GM21390 (cell line): ENCODE data around the gene SCN1A.
"Not testable (repeated sequence)": the region's sequence is repeated elsewhere in the genome, so short reads cannot be mapped to it uniquely, and the experiment has no call there.

Experiments used
- ATAC-seq: cut with Tn5 transposase; IDR thresholded peaks from one replicate; pipeline ENCODE4 v1.9.1; 2021; ENCODE audit not compliant: unreplicated experiment

SCN1A gene

GRCh38 chr2:166127217-166128155 lies at the start of gene SCN1A:
Gene SCN1A, minus strand, starts transcription at chr2:166128020. Its CDS starts 54,399 bp downstream, at chr2:166073621.
- ATAC-seq, result no peak

- ATAC-seq, result no peak
Observed at GRCh38 chr2:166173263-166173662, 45.4 kb upstream of the SCN1A start.

DNA sequence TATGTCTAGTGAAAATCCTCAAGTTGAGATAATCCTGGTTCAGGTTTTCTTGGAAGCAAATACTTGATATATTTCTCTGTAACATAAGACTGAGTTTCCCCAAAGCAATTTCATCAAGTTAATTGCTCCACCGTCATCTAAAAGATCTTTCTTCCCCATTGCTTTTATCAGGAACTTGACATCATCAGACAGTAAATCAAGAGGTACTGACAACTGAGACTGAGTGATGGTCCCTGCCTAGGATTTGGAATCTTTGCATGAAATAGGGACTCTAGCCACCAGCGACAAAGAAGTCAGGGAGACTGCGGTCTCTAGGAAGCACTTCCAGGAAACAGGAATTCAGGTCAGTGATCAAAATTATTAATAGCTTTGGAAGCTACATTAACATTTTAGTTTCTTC lies 43.4 kb upstream of the SCN1A start:
- no peak for ATAC-seq

DNA sequence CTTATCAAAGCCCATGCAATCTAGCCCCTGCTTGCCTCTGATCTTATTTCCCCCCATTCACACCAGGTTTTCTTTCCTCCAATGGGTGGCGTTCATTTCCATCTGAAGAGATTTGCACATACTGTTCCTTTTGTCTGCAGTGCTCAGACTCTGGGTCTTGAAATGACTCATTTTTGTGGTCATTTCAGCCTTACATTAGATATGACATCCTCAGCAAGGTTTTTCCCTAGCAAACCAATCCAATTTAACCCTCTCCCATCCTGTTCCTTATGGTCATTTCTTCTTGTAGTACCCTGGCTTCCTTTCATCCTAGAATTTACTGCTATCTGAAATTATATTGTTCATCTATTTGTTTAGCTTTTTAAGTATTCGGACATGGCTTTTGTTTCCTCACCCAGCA lies 42.5 kb upstream of the SCN1A start:
- ATAC-seq, result peak; percentile 66

DNA sequence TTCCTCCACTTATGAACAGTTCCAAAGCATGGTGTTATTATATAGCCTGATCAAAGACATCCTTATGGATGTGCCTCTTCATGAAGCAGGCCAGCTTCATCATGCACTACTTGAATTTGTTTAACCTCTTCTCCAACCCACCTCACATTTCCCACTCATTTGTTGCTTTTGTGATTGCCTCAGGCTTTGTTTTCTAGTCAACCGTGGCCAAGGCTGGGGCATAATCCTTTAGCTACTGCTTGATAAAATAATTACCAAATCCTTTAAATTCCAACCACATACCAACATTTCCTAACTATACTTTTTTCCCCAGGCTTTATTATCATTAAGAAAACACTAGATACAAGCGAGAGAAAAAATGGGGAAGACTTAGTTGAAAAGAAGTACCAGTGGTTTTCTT lies 39.6 kb upstream of the SCN1A start:
- no peak for ATAC-seq

GRCh38 chr2:166163775-166164174 lies 36.0 kb upstream of the SCN1A start:
- no peak for ATAC-seq

DNA sequence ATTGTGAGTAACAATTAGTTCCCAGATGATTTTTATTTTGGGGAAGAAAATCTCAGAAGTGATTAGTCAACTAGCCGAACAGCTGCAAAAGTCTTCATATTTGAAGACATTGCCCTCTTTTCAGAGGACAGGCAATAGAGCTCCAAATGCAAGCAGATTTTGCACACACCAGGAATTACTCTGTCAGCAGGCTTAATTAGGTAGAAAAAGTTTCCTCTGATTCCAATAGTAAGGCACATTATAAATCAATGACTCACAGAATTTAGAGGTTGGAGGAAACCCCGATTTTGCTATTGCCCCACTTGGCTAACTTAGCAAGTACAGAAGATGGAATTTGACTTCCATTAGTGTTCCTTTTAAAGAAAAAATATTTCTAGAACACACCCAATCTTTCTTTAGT lies 30.7 kb upstream of the SCN1A start:
- no peak for ATAC-seq

- ATAC-seq, result no peak
Observed at GRCh38 chr2:166157578-166157977, 29.8 kb upstream of the SCN1A start.

- ATAC-seq, result no peak
Observed at GRCh38 chr2:166156985-166157490, 29.2 kb upstream of the SCN1A start.

GRCh38 chr2:166155589-166155988 lies 27.8 kb upstream of the SCN1A start:
- ATAC-seq, result no peak

- no peak for ATAC-seq
Observed at GRCh38 chr2:166154685-166155338, 27.0 kb upstream of the SCN1A start.

DNA sequence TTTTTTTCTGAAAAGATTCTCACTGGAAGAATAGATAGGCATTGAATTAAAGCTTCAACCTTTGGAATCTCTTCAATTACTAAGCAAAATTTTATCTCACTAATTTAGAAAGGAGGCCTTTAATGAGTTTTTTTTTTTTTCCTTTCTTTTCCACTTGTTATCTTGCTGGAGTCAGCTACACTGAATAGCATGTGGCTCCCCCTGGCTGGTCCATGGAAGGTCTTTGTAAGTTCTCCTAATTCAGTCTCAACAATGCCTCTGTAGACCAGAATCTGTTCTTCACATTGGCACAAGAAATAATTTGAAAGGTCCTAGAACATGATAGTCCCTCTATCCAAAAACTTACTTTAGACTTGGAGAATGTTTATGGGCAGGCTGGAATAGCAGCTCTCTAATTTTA lies 24.2 kb upstream of the SCN1A start:
- no peak for ATAC-seq

GRCh38 chr2:166148500-166149400 lies 20.9 kb upstream of the SCN1A start:
- ATAC-seq, result no peak

DNA sequence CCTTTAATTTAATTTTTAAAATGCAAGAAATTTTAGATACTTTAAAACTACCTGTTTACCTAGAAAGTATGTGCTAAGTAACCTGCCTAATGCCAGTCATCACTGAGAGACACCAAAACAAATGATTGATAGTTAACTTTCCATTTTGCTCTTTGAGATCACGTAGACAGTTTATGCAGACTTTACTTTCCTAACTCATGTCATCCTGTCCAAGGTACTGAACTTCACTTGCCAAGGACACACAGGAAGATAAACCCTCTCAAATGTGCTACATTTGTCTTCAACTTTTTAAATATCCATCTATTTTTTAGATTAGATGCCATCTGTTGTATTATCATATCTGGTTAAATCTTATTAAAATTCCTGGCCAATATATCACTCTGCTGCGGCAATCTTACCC lies 20.1 kb upstream of the SCN1A start:
- ATAC-seq, result no peak

- ATAC-seq, result no peak
Observed at GRCh38 chr2:166144071-166144470, 16.3 kb upstream of the SCN1A start.

DNA sequence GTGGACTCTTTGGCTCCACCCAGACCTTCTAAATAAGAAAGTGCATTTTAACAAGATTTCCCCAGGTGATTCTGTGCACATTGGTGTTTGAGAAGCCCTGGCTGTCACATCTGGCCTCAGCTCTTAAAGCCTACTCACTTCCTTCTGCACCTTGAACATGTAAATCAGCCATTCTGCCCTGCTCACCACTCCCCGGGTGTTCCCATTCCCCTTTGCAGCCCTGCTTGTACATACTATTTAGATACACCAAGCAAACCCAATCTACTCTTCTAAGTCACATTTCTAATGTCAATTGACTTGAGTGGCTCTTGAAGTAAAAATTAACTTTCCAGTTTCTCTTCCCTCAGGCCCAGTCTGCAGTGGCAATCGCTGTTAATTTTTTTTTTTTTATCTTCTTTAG lies 13.1 kb upstream of the SCN1A start:
- ATAC-seq, result no peak

- ATAC-seq, result no peak
Observed at GRCh38 chr2:166140475-166140874, 12.7 kb upstream of the SCN1A start.

GRCh38 chr2:166139479-166139878 lies 11.7 kb upstream of the SCN1A start:
- not testable (repeated sequence) for ATAC-seq

DNA sequence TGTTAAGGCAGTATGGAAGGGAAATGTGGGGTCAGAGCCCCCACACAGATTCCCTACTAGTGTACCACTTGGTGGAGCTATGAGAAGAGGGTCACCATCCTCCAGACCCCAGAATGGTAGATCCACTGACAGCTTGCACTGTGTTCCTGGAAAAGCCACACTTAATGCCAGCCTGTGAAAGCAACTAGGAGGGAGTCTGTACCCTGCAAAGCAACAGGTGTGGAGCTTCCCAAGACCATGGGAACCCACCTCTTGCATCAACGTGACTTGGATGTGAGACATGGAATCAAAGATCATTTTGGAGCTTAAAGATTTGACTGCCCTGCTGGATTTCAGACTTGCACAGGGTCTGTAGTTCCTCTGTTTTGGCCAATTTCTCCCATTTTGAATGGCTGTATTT lies 10.8 kb upstream of the SCN1A start:
- ATAC-seq, result no peak

DNA sequence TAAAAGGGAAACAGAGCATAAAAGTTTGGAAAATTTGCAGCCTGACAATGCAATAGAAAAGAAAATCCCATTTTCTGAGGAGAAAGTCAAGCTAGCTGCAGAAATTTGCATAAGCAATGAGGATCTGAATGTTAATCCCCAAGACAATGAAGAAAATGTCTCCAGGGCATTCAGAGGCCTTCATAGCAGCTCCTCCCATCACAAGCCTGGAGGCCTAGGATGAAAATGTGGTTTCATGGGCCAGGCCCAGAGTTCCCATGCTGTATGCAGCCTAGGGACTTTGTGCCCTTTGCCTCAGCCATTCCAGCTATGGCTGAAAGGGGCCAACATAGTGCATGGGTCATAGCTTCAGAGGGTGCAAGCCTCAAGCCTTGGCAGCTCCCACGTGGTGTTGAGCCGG lies 10.3 kb upstream of the SCN1A start:
- ATAC-seq, result no peak

DNA sequence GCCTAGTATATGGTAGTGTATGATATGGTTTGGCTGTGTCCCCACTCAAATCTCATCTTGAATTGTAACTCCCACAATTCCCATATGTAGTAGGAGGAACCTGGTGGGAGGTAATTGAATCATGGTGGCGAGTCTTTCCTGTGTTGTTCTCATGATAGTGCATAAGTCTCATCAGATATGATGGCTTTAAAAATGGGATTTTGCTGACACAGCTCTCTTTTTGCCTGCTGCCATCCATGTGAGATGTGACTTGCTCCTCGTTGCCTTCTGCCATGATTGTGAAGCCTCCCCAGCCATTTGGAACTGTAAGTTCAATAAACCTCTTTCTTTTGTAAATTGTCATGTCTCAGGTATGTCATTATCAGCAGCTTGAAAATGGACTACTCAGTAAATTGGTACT lies 9.5 kb upstream of the SCN1A start:
- ATAC-seq, result no peak
